Lower leg skin (tissue), 3 donors: ENCODE measurements around the gene TCEANC2.

ENCODE experiments used
- POLR2A ChIP-seq, 2 donors: fragments of 450-650 bp; IDR thresholded peaks; one replicate each; pipeline ENCODE4 v1.6.1; 2016 to 2017; ENCODE audit warnings: antibody characterized with exemption in 2 of 2, mild to moderate bottlenecking in 1 of 2, moderate library complexity in 1 of 2
- TF ChIP-seq, protein P1 (sequence below), 3 donors: fragments of 450-650 bp; IDR thresholded peaks; one replicate each; pipeline ENCODE4 v1.5.1; 2016; ENCODE audit warnings: antibody characterized with exemption in 3 of 3, mild to moderate bottlenecking in 3 of 3, moderate library complexity in 2 of 3

DNA sequence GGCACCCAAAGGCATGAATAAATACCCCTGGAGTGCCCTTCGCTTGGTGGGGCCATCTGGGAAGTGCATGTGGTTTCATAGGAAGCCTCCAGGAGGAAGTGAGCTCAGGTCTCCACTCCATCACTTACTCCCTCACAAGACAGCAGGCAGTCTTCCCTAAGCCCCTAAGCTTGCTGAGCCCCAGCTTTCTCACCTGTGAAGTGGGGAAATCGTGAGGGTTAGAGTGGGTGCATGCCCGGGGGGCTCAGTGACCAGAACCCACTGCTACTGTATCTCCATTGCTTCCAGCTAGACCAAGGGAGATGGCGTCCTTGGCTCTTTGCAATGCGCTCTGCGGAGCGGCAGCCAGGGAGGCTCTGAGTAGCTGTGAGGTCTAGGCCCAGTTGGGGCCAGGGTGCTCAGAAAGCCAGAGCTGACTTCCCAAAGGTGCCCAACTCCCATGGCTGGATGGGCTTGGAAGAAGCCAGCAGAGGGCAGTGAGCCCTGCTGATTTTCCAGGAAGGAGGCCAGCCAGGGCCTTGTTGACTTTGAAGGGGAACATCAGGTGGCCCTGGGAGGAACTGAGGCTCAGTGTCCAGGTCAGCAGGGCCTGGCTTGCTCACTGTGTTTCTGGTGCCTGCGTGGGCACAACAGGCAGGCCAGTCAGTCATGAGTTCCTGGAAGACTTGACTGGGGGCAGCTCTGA lies 72.1 kb downstream of the TCEANC2 start:
- TF ChIP-seq, protein P1, sequence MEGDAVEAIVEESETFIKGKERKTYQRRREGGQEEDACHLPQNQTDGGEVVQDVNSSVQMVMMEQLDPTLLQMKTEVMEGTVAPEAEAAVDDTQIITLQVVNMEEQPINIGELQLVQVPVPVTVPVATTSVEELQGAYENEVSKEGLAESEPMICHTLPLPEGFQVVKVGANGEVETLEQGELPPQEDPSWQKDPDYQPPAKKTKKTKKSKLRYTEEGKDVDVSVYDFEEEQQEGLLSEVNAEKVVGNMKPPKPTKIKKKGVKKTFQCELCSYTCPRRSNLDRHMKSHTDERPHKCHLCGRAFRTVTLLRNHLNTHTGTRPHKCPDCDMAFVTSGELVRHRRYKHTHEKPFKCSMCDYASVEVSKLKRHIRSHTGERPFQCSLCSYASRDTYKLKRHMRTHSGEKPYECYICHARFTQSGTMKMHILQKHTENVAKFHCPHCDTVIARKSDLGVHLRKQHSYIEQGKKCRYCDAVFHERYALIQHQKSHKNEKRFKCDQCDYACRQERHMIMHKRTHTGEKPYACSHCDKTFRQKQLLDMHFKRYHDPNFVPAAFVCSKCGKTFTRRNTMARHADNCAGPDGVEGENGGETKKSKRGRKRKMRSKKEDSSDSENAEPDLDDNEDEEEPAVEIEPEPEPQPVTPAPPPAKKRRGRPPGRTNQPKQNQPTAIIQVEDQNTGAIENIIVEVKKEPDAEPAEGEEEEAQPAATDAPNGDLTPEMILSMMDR (IDR thresholded peaks at IDR 0.05): no peak
- no peak for TF ChIP-seq POLR2A (IDR thresholded peaks at IDR 0.05)
